HepG2 (cell line): Measurements from ENCODE around the gene TADA2A. TPM values are rescaled to one million over a fixed set of nuclear protein-coding genes. Genes with fewer than 3 reads are reported as not detected.

Source experiments
- ARID4A ChIP-seq: sonication (generic); formaldehyde crosslinking; IDR thresholded peaks from 2 replicates; pipeline ENCODE4 v1.5.0; 2020; ENCODE audit warnings: mild to moderate bottlenecking, missing genetic modification reagents, borderline replicate concordance
- ARNT ChIP-seq: fragments of 450-650 bp; IDR thresholded peaks from 2 replicates; pipeline ENCODE4 v1.6.1; 2017
- ARNT2 ChIP-seq: sonication (generic); formaldehyde crosslinking; IDR thresholded peaks from 2 replicates; pipeline ENCODE4 v1.8.0; 2022; ENCODE audit warnings: mild to moderate bottlenecking, low read depth, missing genetic modification reagents, moderate library complexity
- MAFF ChIP-seq: IDR thresholded peaks from 2 replicates; pipeline ENCODE4 v1.6.1; 2011; ENCODE audit warnings: low read depth, low read length, improper control_type of control experiment
- PHF20 ChIP-seq: sonication (generic); formaldehyde crosslinking; IDR thresholded peaks from 2 replicates; pipeline ENCODE4 v1.5.0; 2020; ENCODE audit warnings: mild to moderate bottlenecking, missing genetic modification reagents
- PLRG1 ChIP-seq: fragments of 450-650 bp; conservative IDR thresholded peaks from 2 replicates; pipeline ENCODE4 v1.6.1; 2016
- RXRB ChIP-seq: IDR thresholded peaks from 2 replicates; pipeline ENCODE4 v1.6.1; 2016; ENCODE audit warnings: borderline replicate concordance, missing genetic modification reagents, missing compliant biosample characterization
- SCMH1 ChIP-seq: sonication (generic); formaldehyde crosslinking; IDR thresholded peaks from 2 replicates; pipeline ENCODE4 v1.9.0; 2021; ENCODE audit warnings: missing genetic modification reagents, mild to moderate bottlenecking, borderline replicate concordance
- SMAD3 ChIP-seq: sonication (generic); formaldehyde crosslinking; IDR thresholded peaks from 2 replicates; pipeline ENCODE4 v1.4.0; 2020; ENCODE audit warnings: missing genetic modification reagents
- SYNCRIP ChIP-seq: fragments of 200-400 bp; formaldehyde crosslinking; IDR thresholded peaks from 2 replicates; pipeline ENCODE4 v1.6.1; 2018; ENCODE audit warnings: mild to moderate bottlenecking, low read depth, low read length; ENCODE audit not compliant: insufficient read depth
- TRIM24 ChIP-seq: sonication (generic); formaldehyde crosslinking; IDR thresholded peaks from 2 replicates; pipeline ENCODE4 v1.8.0; 2022; ENCODE audit warnings: mild to moderate bottlenecking, missing genetic modification reagents
- YY1 ChIP-seq: IDR thresholded peaks from 2 replicates; pipeline ENCODE4 v1.6.1; 2011; ENCODE audit warnings: low read length, low read depth, moderate library complexity, mild to moderate bottlenecking; ENCODE audit not compliant: insufficient read depth, insufficient replicate concordance
- ZBTB20 ChIP-seq: sonication (generic); formaldehyde crosslinking; IDR thresholded peaks from 2 replicates; pipeline ENCODE4 v1.8.1; 2023; ENCODE audit warnings: missing genetic modification reagents, low read depth, mild to moderate bottlenecking, borderline replicate concordance
- ZNF33B ChIP-seq: sonication (generic); formaldehyde crosslinking; IDR thresholded peaks from 2 replicates; pipeline ENCODE4 v1.5.1; 2020; ENCODE audit warnings: mild to moderate bottlenecking, missing genetic modification reagents
- ZNF550 ChIP-seq: sonication (generic); formaldehyde crosslinking; IDR thresholded peaks from 2 replicates; pipeline ENCODE4 v1.4.0; 2020; ENCODE audit warnings: mild to moderate bottlenecking, missing genetic modification reagents, borderline replicate concordance
- ZNF563 ChIP-seq: sonication (generic); formaldehyde crosslinking; IDR thresholded peaks from 2 replicates; pipeline ENCODE4 v1.8.0; 2022; ENCODE audit warnings: mild to moderate bottlenecking, moderate library complexity, missing genetic modification reagents
- ZNF607 ChIP-seq: sonication (generic); formaldehyde crosslinking; IDR thresholded peaks from 2 replicates; pipeline ENCODE4 v1.5.1; 2020; ENCODE audit warnings: missing genetic modification reagents, mild to moderate bottlenecking, borderline replicate concordance
- ZNF777 ChIP-seq: sonication (generic); formaldehyde crosslinking; IDR thresholded peaks from 2 replicates; pipeline ENCODE4 v1.4.0; 2020; ENCODE audit warnings: missing genetic modification reagents
- polyA plus RNA-seq, 8 experiments: library from polyadenylated mRNA; depleted of rRNA in 3 of 8; stranded (reverse) in 7 of 8; unstranded in 1 of 8; fragments of >200 nt; fragmentation: Illumina TruSeq in 4 of 8; extraction: Trizol in 4 of 8; gene quantifications; 2 replicates each; pipeline versions ENCODE4 v1.2.1 to v1.2.3, GENCODE V29; 2011 to 2016; ENCODE audit warnings: low read depth in 4 of 8, missing spikeins in 1 of 8, mixed read lengths in 1 of 8; ENCODE audit not compliant: insufficient read depth in 1 of 8
- total RNA-seq, 5 experiments: library from RNA; depleted of rRNA; stranded (reverse); fragments of >200 nt; fragmentation: Illumina TruSeq; extraction: Trizol; gene quantifications; 2 replicates each; pipeline ENCODE4 v1.2.3, GENCODE V29; 2016; ENCODE audit warnings: low read depth in 1 of 5

The TADA2A gene
- total and polyA plus RNA-seq, 2 of the 13 experiments (the other 11 are each of a cell fraction or from before 2014, with no cell fraction given): 8.0 to 14.0 TPM

DNA sequence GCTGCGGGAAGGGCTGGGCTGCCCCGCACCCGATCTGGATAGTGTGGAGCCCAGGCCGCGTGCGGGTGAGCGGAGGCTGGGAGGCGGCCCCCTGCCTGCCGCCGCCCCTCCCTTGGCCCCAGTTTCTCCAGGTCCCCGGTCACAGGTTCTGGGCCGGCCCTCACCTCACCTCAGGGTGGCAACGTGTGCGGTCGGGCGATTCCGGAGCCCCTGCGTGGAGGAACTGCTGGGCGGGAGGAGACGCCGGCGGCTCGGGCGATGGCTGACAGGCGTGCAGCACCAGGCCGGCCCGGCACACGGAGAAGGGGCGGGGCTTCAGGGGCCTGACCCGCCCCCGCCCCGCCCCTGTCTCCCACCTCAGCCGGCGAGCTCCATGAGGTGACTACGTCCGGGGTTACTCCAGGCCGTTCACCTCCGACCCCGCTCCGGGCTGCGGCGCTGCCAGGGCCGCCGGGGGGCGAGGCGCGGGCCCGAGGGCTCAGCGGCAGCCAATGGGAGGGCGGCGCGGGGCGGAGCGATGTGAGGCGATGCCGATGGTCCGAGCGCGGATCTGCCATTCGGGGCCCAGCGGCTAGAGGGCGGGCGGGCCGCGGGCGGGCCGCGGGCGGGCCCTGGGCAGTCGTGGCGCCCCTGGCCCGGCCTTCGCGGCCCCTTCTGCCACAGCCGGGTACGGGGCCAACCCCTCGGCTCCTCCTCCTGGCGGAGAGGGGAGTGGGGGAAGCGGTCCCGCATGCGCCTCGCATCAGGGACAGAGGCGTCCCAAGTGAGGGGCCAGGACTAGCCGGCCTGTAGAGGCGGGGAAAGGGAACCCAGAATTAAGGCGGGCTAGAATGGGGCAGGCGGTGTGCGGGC lies 47.6 kb upstream of the TADA2A start (continued):
- TF ChIP-seq SCMH1 (no peak), ZNF563 (CRISPR knock-in tag) (no peak; the same call in 1 of the 2 replicates), PHF20 (CRISPR knock-in tag) (no peak), RXRB (peak; percentile 89), ZNF607 (CRISPR knock-in tag) (peak; percentile 17; the same call in 1 of the 2 replicates), ZNF33B (CRISPR knock-in tag) (no peak), ARID4A (CRISPR knock-in tag) (peak; percentile 96), PLRG1 (no peak), ARNT (no peak), TRIM24 (CRISPR knock-in tag) (no peak), SMAD3 (CRISPR knock-in tag) (no peak), ZBTB20 (CRISPR knock-in tag) (peak; percentile 39; the same call in 1 of the 2 replicates), ZNF550 (CRISPR knock-in tag) (no peak), SYNCRIP (no peak), YY1 (peak; percentile 61), MAFF (no peak), ARNT2 (peak; percentile 50; the same call in 1 of the 2 replicates), ZNF777 (CRISPR knock-in tag) (peak; percentile 57)
